ENCODE results near the gene LONP2. TPM values are rescaled to one million over a fixed set of nuclear protein-coding genes. Genes with fewer than 3 reads are reported as not detected.

LONP2 gene
- 10 to 100 TPM; 52.0 to 54.4 TPM for total RNA-seq

- H3K4me1 Mint-ChIP-seq (ENCODE audit: low read depth in 2 of 2): peaks cover 16 to 24% of the 10 kb centered on the region in 2 donors
- H3K36me3 Mint-ChIP-seq: peaks cover 15% of the 10 kb centered on the region
- peaks cover 6% of the 10 kb centered on the region for H3K9me3 Mint-ChIP-seq
- H3K27me3 Mint-ChIP-seq: peaks cover 0 to 2% of the 10 kb centered on the region in 2 donors
- DNase-seq (ENCODE audit: low spot score) (peak; percentile 93), ATAC-seq (peak; percentile 99 to 100)
- peak within 1 kb of the TSS; percentile 97 for H3K4me3 Mint-ChIP-seq
- H3K27ac Mint-ChIP-seq: peak within 1 kb of the TSS; percentile 75 to 90
These were observed at the start of gene LONP2 for GRCh38 chr16:48244080-48244862. Gene LONP2 (plus strand): TSS chr16:48244300. CDS start chr16:48244389, 89 bp downstream.

GRCh38 chr16:48194828-48195556 is 49.1 kb upstream of the LONP2 start:
- H3K36me3 Mint-ChIP-seq: no peaks in the 10 kb centered on the region
- no peak overlapping the region for H3K27ac Mint-ChIP-seq
- H3K4me3 Mint-ChIP-seq: no peak overlapping the region
- peaks cover 11 to 13% of the 10 kb centered on the region in 2 donors for H3K27me3 Mint-ChIP-seq
- DNase-seq (ENCODE audit: low spot score) (no peak), ATAC-seq (no peak)
- H3K9me3 Mint-ChIP-seq: no peaks in the 10 kb centered on the region
- peaks cover 1 to 2% of the 10 kb centered on the region in 2 donors for H3K4me1 Mint-ChIP-seq (ENCODE audit: low read depth in 2 of 2)

- Mint-ChIP-seq H3K9me3 (no peaks in the 10 kb centered on the region), H3K4me1 (ENCODE audit: low read depth in 2 of 2) (no peaks in the 10 kb centered on the region)
These were observed 46.8 kb upstream of the LONP2 start for GRCh38 chr16:48197294-48197693.

GRCh38 chr16:48201515-48202201 is 42.4 kb upstream of the LONP2 start:
- no peaks in the 10 kb centered on the region for H3K36me3 Mint-ChIP-seq
- peak in 1 of 2 donors; percentile 33 for ATAC-seq
- H3K9me3 Mint-ChIP-seq: no peaks in the 10 kb centered on the region
- peaks cover 13 to 15% of the 10 kb centered on the region in 2 donors for H3K27me3 Mint-ChIP-seq
- H3K27ac Mint-ChIP-seq: no peak overlapping the region
- H3K4me3 Mint-ChIP-seq: no peak overlapping the region
- no peaks in the 10 kb centered on the region for H3K4me1 Mint-ChIP-seq (ENCODE audit: low read depth in 2 of 2)
- DNase-seq (ENCODE audit: low spot score): no peak

More at GRCh38 chr16:48197294-48197693, 46.8 kb upstream of the LONP2 start:
- DNase-seq (ENCODE audit: low spot score): no peak
- H3K4me3 Mint-ChIP-seq: no peak overlapping the region
- H3K27me3 Mint-ChIP-seq: peaks cover 10 to 12% of the 10 kb centered on the region in 2 donors
- no peak for ATAC-seq
- H3K36me3 Mint-ChIP-seq: no peaks in the 10 kb centered on the region
- H3K27ac Mint-ChIP-seq: no peak overlapping the region

GRCh38 chr16:48203974-48204824 is 39.9 kb upstream of the LONP2 start:
- Mint-ChIP-seq H3K27ac (no peak overlapping the region), H3K36me3 (no peaks in the 10 kb centered on the region), H3K9me3 (no peaks in the 10 kb centered on the region), H3K4me3 (no peak overlapping the region), H3K27me3 (peaks cover 17 to 29% of the 10 kb centered on the region in 2 donors), H3K4me1 (ENCODE audit: low read depth in 2 of 2) (no peaks in the 10 kb centered on the region)
- no peak for ATAC-seq
- no peak for DNase-seq (ENCODE audit: low spot score)

- Mint-ChIP-seq H3K27me3 (peaks cover 18 to 29% of the 10 kb centered on the region in 2 donors), H3K36me3 (no peaks in the 10 kb centered on the region), H3K27ac (no peak overlapping the region), H3K9me3 (no peaks in the 10 kb centered on the region), H3K4me3 (no peak overlapping the region), H3K4me1 (ENCODE audit: low read depth in 2 of 2) (no peaks in the 10 kb centered on the region)
- DNase-seq (ENCODE audit: low spot score): no peak
- ATAC-seq: no peak
These were observed 39.3 kb upstream of the LONP2 start for GRCh38 chr16:48204825-48205151.

GRCh38 chr16:48206594-48207242 is 37.4 kb upstream of the LONP2 start:
- Mint-ChIP-seq H3K27ac (no peak overlapping the region), H3K4me1 (ENCODE audit: low read depth in 2 of 2) (no peaks in the 10 kb centered on the region), H3K27me3 (peaks cover 20 to 29% of the 10 kb centered on the region in 2 donors), H3K9me3 (no peaks in the 10 kb centered on the region), H3K36me3 (no peaks in the 10 kb centered on the region), H3K4me3 (no peak overlapping the region)
- ATAC-seq (no peak), DNase-seq (ENCODE audit: low spot score) (no peak)

- H3K9me3 Mint-ChIP-seq: no peaks in the 10 kb centered on the region
- no peak overlapping the region for H3K27ac Mint-ChIP-seq
- no peaks in the 10 kb centered on the region for H3K4me1 Mint-ChIP-seq (ENCODE audit: low read depth in 2 of 2)
- no peak for ATAC-seq
- H3K36me3 Mint-ChIP-seq: no peaks in the 10 kb centered on the region
- no peak for DNase-seq (ENCODE audit: low spot score)
- peaks cover 18 to 23% of the 10 kb centered on the region in 2 donors for H3K27me3 Mint-ChIP-seq
- no peak overlapping the region for H3K4me3 Mint-ChIP-seq
These were observed 33.4 kb upstream of the LONP2 start for GRCh38 chr16:48210747-48211146.

- DNase-seq (ENCODE audit: low spot score) (no peak), ATAC-seq (no peak)
- H3K27me3 Mint-ChIP-seq: peaks cover 14 to 21% of the 10 kb centered on the region in 2 donors
- no peak overlapping the region for H3K27ac Mint-ChIP-seq
- no peak overlapping the region for H3K4me3 Mint-ChIP-seq
- no peaks in the 10 kb centered on the region for H3K36me3 Mint-ChIP-seq
- no peaks in the 10 kb centered on the region for H3K4me1 Mint-ChIP-seq (ENCODE audit: low read depth in 2 of 2)
- no peaks in the 10 kb centered on the region for H3K9me3 Mint-ChIP-seq
These were observed 32.1 kb upstream of the LONP2 start for GRCh38 chr16:48212033-48212432.

GRCh38 chr16:48215738-48216137 is 28.4 kb upstream of the LONP2 start:
- Mint-ChIP-seq H3K9me3 (no peaks in the 10 kb centered on the region), H3K27ac (no peak overlapping the region), H3K4me3 (no peak overlapping the region), H3K27me3 (peaks cover 2 to 4% of the 10 kb centered on the region in 2 donors), H3K4me1 (ENCODE audit: low read depth in 2 of 2) (no peaks in the 10 kb centered on the region), H3K36me3 (no peaks in the 10 kb centered on the region)
- ATAC-seq (no peak), DNase-seq (ENCODE audit: low spot score) (no peak)

GRCh38 chr16:48217708-48218107 is 26.4 kb upstream of the LONP2 start:
- no peak for ATAC-seq
- Mint-ChIP-seq H3K4me3 (no peak overlapping the region), H3K4me1 (ENCODE audit: low read depth in 2 of 2) (no peaks in the 10 kb centered on the region), H3K27ac (no peak overlapping the region), H3K27me3 (peaks cover 4 to 6% of the 10 kb centered on the region in 2 donors), H3K36me3 (no peaks in the 10 kb centered on the region), H3K9me3 (no peaks in the 10 kb centered on the region)
- no peak for DNase-seq (ENCODE audit: low spot score)

GRCh38 chr16:48218473-48218872 is 25.6 kb upstream of the LONP2 start:
- Mint-ChIP-seq H3K27ac (no peak overlapping the region), H3K9me3 (no peaks in the 10 kb centered on the region), H3K4me3 (no peak overlapping the region), H3K36me3 (no peaks in the 10 kb centered on the region), H3K4me1 (ENCODE audit: low read depth in 2 of 2) (no peaks in the 10 kb centered on the region), H3K27me3 (peaks cover 3 to 4% of the 10 kb centered on the region in 2 donors)
- DNase-seq (ENCODE audit: low spot score) (no peak), ATAC-seq (no peak)

- Mint-ChIP-seq H3K9me3 (no peaks in the 10 kb centered on the region), H3K27ac (no peak overlapping the region), H3K36me3 (no peaks in the 10 kb centered on the region), H3K4me1 (ENCODE audit: low read depth in 2 of 2) (no peaks in the 10 kb centered on the region), H3K27me3 (peaks cover 6 to 10% of the 10 kb centered on the region in 2 donors), H3K4me3 (no peak overlapping the region)
- ATAC-seq (no peak), DNase-seq (ENCODE audit: low spot score) (no peak)
These were observed 23.2 kb upstream of the LONP2 start for GRCh38 chr16:48220891-48221290.

Data from natural killer cell treated with Interleukin-12 subunit alpha and Interleukin-12 subunit beta and Interleukin-15 and Interleukin-18, amount 100 ng/mL, for 72 hours (primary cell).